ENCODE data around the gene TMED7. TPM values are rescaled to one million over a fixed set of nuclear protein-coding genes. Genes with fewer than 3 reads are reported as not detected.

Gene TMED7
- total RNA-seq, 1 donor from 2014 or later, result 77.2 TPM

DNA sequence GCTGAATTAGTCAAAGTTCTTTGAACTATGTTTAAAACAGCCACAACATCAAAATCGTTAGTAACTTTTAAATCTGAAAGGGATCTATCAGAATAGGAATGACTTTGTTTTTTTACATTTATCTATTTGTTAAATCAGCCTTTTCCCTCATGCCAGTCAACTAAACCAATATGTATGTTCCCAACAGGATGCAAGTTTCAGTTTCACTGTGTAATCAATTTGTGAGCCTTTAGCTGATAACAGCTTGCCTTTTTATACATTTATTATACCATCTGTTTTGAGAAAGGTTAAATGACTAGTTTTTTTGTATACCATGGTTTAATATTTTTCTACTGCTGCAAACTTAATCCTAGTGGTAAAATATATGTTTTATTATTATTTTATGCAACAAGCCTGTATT, 8.9 kb downstream of the TMED7 start:
- Mint-ChIP-seq H3K4me3 (no peak overlapping the region), H3K27me3 (no peaks in the 10 kb centered on the region), H3K27ac (no peak overlapping the region), H3K36me3 (peaks cover 23% of the 10 kb centered on the region), H3K4me1 (ENCODE audit: unreplicated experiment) (peaks cover 4% of the 10 kb centered on the region), H3K9me3 (no peaks in the 10 kb centered on the region)
- no peak for DNase-seq (ENCODE audit: extremely low spot score, unreplicated experiment)
- TF ChIP-seq, protein P1, sequence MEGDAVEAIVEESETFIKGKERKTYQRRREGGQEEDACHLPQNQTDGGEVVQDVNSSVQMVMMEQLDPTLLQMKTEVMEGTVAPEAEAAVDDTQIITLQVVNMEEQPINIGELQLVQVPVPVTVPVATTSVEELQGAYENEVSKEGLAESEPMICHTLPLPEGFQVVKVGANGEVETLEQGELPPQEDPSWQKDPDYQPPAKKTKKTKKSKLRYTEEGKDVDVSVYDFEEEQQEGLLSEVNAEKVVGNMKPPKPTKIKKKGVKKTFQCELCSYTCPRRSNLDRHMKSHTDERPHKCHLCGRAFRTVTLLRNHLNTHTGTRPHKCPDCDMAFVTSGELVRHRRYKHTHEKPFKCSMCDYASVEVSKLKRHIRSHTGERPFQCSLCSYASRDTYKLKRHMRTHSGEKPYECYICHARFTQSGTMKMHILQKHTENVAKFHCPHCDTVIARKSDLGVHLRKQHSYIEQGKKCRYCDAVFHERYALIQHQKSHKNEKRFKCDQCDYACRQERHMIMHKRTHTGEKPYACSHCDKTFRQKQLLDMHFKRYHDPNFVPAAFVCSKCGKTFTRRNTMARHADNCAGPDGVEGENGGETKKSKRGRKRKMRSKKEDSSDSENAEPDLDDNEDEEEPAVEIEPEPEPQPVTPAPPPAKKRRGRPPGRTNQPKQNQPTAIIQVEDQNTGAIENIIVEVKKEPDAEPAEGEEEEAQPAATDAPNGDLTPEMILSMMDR (conservative IDR thresholded peaks at IDR 0.05), result no peak

DNA sequence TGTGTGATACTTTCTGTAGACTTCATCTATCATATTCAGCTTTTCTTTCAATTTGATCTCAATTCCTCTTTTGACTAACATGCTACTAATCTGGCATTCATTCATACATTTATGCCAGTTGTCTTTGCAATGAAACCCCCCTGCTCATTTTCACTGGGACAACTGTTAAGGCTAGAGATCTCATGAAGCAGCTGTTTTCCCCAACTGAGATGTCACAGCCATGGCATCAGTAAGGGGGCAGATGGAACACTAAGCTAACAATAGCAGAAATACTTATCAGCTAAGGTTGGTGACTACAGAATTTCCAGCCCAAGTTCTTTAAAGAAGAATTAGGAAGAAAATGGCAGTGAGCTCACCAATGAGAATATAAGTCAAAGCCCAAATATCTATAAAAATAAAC, 9.4 kb downstream of the TMED7 start:
- peaks cover 23% of the 10 kb centered on the region for H3K36me3 Mint-ChIP-seq
- H3K4me1 Mint-ChIP-seq (ENCODE audit: unreplicated experiment), result peaks cover 3% of the 10 kb centered on the region
- no peak overlapping the region for H3K4me3 Mint-ChIP-seq
- no peaks in the 10 kb centered on the region for H3K27me3 Mint-ChIP-seq
- H3K27ac Mint-ChIP-seq, result no peak overlapping the region
- TF ChIP-seq, protein P1 (conservative IDR thresholded peaks at IDR 0.05), result no peak
- H3K9me3 Mint-ChIP-seq, result no peaks in the 10 kb centered on the region
- no peak for DNase-seq (ENCODE audit: extremely low spot score, unreplicated experiment)

DNA sequence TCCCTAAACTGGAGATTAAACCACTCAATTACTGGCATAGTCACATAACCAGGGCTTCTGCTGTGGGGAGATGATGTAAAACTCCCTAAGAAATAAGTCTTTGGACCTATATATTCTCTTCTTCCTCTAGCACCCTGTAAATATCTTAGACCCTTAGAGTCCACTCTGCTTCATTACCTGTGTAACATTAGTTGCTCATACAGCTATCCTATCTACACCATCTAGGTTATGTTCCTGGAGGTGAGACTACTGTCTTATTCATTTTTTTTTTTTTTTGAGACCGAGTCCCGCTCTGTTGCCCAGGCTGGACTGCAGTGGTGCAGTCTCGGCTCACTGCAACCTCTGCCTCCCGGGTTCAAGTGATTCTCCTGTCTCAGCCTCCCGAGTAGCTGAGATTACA, 14.0 kb downstream of the TMED7 start:
- Mint-ChIP-seq H3K27me3 (no peaks in the 10 kb centered on the region), H3K4me3 (no peak overlapping the region), H3K27ac (no peak overlapping the region), H3K4me1 (ENCODE audit: unreplicated experiment) (no peaks in the 10 kb centered on the region), H3K9me3 (no peaks in the 10 kb centered on the region), H3K36me3 (peaks cover 5% of the 10 kb centered on the region)
- DNase-seq (ENCODE audit: extremely low spot score, unreplicated experiment), result no peak
- TF ChIP-seq, protein P1 (conservative IDR thresholded peaks at IDR 0.05), result no peak

DNA sequence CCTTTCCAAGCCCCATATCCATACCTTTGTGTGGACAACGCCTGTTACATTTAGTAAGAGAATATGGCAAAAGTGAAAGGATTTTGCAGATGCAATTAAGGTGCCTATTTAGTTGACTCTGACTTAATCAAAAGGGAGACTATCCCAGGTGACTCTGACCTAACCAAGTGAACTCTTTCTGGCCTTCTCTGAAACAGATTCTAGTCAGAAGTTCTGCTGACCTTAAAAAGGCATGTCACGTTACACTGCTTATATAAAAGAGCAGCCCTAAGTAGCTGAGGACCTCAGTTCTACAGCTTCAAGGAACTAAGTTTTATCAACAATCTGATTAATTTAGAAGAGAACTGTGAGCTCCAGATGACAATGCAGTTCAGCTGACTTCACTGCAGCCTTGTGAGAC, 17.9 kb downstream of the TMED7 start:
- peaks cover 15% of the 10 kb centered on the region for H3K36me3 Mint-ChIP-seq
- TF ChIP-seq, protein P1 (conservative IDR thresholded peaks at IDR 0.05), result no peak
- H3K4me1 Mint-ChIP-seq (ENCODE audit: unreplicated experiment), result no peaks in the 10 kb centered on the region

DNA sequence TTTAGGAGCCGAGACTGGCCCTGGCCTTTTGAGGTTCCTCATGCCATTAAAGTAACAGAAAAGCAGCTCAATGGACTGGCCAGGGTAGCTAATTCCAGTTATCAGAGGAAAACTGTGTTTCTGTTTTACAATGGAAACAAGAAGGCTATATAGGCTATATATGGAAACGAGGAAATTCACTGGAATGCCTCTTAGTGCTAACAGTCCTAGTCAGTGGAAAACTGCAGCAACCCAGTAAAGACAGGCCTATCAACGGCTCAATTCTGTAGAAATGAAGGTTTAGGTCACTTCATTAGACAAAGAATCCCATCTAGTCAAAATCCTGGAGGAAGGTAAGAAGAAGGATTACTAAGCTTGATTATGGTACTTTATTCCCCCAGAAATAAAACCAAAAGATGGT, 20.4 kb downstream of the TMED7 start:
- no peak overlapping the region for H3K4me3 Mint-ChIP-seq
- TF ChIP-seq, protein P1 (conservative IDR thresholded peaks at IDR 0.05), result no peak
- no peaks in the 10 kb centered on the region for H3K27me3 Mint-ChIP-seq
- H3K4me1 Mint-ChIP-seq (ENCODE audit: unreplicated experiment), result no peaks in the 10 kb centered on the region
- H3K27ac Mint-ChIP-seq, result no peak overlapping the region
- no peaks in the 10 kb centered on the region for H3K9me3 Mint-ChIP-seq
- no peak for DNase-seq (ENCODE audit: extremely low spot score, unreplicated experiment)
- peaks cover 20% of the 10 kb centered on the region for H3K36me3 Mint-ChIP-seq

More for the DNA sequence above, 17.9 kb downstream of the TMED7 start:
- H3K27ac Mint-ChIP-seq, result no peak overlapping the region
- DNase-seq (ENCODE audit: extremely low spot score, unreplicated experiment), result no peak
- H3K9me3 Mint-ChIP-seq, result no peaks in the 10 kb centered on the region
- H3K27me3 Mint-ChIP-seq, result no peaks in the 10 kb centered on the region
- H3K4me3 Mint-ChIP-seq, result no peak overlapping the region

DNA sequence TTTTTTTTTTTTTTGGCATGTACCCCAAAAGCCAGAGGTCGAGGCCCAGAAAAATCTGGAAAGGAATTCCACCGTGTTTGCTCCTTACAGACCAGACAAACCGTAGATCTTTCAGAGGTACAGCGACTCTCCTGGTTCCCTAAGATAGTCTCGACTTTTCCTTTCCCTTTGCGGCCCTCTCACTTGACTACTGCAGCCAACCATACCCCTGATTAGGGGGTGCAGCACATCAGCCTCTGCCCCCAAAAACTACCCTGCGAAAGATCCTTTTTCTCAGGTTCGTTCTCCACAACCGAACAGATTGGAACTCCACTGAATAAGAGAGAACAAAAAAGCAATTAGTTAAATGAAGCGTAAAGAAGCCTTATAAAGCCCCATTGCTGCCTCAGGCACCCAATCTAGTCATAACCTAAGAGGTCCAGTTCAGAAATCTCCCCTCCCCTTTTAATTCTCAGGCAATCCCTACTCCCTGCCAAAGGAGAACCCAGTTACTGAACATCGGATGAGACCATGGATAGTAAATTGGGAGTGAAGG, 23.2 kb downstream of the TMED7 start:
- Mint-ChIP-seq H3K4me1 (ENCODE audit: unreplicated experiment) (peaks cover 7% of the 10 kb centered on the region), H3K27me3 (no peaks in the 10 kb centered on the region), H3K36me3 (peaks cover 20% of the 10 kb centered on the region), H3K27ac (no peak overlapping the region), H3K9me3 (no peaks in the 10 kb centered on the region), H3K4me3 (peak overlapping the region; percentile 77)
- DNase-seq (ENCODE audit: extremely low spot score, unreplicated experiment), result no peak
- TF ChIP-seq, protein P1 (conservative IDR thresholded peaks at IDR 0.05), result no peak
